ENCODE results near the gene MAP3K4. TPM values are rescaled to one million over a fixed set of nuclear protein-coding genes. Genes with fewer than 3 reads are reported as not detected.
"Not testable (repeated sequence)": the region's sequence is repeated elsewhere in the genome, so short reads cannot be mapped to it uniquely, and the experiment has no call there.

MAP3K4 gene
- total RNA-seq, 1 donor from 2014 or later: 36.5 TPM

GRCh38 chr6:161085246-161085645 is 93.7 kb downstream of the MAP3K4 start:
- DNase-seq (ENCODE audit: low spot score): no peak

DNA sequence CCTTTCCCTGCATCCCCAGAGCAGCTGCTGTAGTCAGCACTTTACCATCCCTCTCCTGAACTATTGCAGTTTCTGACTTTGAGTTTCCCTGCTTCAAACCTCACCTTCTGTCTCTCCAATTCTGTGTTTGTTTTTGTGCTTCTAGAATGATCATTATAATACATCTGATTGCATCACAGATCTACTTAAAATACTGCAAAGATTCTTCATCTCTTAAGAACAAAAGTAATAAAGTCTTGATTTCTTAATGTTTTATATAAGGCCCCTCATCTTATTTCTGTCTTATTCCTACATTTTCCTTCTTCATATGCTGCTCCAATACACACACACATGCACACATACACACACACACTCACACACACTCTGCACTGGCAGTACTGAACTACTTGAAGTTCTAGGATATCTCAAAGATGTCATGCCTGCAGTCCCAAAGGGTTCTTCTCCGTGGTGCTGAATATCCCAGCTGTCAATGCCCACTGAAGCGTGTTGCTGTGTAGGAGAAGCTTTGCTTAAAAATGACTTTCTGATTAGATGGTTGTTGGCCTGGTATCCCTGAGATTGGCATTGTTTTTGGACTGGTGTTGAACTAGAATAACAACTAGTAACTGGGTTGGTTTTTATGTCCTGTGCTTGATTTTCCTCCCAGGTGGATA is 97.2 kb downstream of the MAP3K4 start:
- DNase-seq (ENCODE audit: low spot score): no peak

DNA sequence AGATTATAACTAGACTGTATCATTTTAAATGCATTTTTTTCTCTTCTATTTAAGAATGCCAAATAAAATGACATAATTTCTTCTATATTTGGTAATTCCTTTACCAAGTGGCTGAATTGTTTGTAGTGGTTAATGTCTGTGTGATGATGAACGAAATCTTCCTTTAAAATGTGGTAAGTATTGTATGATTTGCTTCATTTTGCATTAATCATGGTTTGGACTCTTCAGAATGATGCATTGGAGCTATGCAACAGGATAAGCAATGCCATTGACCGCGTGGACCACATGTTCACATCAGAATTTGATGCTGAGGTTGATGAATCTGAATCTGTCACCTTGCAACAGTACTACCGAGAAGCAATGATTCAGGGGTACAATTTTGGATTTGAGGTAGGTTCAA is 99.6 kb downstream of the MAP3K4 start:
- DNase-seq (ENCODE audit: low spot score): no peak

GRCh38 chr6:161091972-161092701 is 100.6 kb downstream of the MAP3K4 start:
- no peak for DNase-seq (ENCODE audit: low spot score)

DNA sequence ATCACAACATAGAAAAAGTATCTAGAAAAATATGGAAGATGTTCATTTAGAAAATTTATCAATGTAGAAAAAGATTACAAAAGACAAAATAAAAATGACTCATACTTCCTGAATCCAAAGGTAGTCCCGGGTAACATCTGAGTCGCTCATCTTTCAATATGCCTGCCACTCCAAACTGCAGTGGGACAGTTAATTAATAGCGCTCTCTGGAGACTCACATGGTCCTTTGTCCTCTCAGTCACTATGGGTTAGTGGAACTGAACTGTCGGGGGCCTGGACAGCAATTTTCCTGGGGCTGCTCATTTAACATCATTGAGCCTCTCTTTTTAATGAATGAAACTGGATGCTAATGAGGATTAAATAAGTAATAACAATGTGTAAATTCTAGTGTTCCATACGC is 103.4 kb downstream of the MAP3K4 start:
- DNase-seq (ENCODE audit: low spot score): no peak

- no peak for DNase-seq (ENCODE audit: low spot score)
Observed at GRCh38 chr6:161095916-161096315, 104.3 kb downstream of the MAP3K4 start.

DNA sequence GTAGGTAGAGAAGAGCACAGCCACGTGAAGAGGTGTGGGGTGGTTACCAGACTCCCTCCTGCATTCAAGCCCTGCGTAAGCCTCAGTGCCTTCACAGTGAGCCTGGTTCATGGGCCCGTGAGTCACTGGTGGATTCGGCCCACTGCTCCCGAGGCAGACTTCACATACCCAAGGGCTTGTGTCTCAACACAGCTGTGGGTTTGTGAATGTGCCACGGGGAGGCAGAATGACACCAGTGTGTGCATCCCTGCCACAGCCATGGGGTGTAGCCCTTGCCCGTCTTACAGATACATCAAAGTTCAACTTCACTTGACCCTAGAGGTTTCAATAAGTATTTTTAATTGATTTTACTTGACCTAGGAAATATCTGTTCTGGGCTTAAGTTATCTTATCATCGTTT is 108.5 kb downstream of the MAP3K4 start:
- DNase-seq (ENCODE audit: low spot score): no peak

- no peak for DNase-seq (ENCODE audit: low spot score)
Observed at GRCh38 chr6:161101517-161101916, 109.9 kb downstream of the MAP3K4 start.

GRCh38 chr6:161103475-161103874 is 111.9 kb downstream of the MAP3K4 start:
- DNase-seq (ENCODE audit: low spot score): no peak

GRCh38 chr6:161104966-161105365 is 113.4 kb downstream of the MAP3K4 start:
- DNase-seq (ENCODE audit: low spot score): no peak

- no peak for DNase-seq (ENCODE audit: low spot score)
Observed at GRCh38 chr6:161105408-161105807, 113.8 kb downstream of the MAP3K4 start.

- DNase-seq (ENCODE audit: low spot score): no peak
Observed at GRCh38 chr6:161107779-161108730, 116.5 kb downstream of the MAP3K4 start.

- no peak for DNase-seq (ENCODE audit: low spot score)
Observed at GRCh38 chr6:161108916-161109315, 117.3 kb downstream of the MAP3K4 start.

DNA sequence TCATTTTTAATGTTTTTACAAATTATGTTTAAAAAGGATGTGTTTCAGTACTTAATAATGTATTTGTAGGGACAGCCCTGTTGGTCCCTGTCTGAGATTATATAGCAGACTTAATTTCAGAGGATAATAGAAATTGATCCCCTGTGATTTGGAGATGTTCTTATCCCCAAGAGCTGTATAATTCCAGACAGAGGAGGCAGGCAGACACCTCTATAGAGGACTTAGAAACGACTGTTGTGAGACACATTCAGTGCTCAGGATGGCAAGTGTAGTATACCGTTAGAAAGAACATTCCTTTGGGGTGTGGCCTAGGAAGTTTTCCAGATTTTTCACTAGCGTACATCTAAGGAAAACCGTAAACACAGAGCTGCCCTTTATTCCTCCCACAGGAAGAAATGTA is 117.8 kb downstream of the MAP3K4 start:
- no peak for DNase-seq (ENCODE audit: low spot score)

DNA sequence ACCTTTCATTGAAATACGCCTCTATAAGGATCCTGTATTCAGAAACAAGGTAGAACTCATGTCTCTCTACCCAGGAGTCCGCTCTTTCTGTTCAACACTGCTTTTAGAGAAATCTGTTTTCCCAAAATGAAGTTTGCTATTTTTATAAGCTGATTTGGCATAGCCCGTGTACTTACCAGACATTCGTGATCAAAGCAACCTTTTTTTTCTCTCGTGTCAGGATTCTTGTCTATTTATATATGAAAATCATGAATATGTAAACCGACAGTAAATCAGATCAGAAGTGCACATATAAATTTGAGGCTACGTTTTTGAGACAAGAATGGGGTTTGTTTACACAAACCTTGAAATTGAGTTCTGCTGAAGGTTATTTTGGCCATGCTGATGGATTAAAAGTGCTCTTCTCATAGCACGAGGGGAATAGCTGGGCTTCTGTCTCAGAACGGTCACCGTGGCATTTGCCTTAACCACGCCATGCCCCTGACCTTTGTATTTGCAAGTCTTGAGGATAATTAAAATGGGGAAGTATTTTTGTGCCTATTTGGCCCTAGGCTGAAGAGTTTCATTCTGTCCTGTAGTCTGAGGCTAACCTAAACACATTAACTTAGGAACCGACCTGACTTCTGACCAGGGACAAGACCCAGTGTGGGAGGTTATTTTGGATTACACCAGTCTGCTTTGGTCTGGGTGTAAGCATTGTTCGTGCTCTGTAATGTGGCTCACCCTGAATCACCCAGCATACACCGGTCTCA is 118.6 kb downstream of the MAP3K4 start:
- DNase-seq (ENCODE audit: low spot score): no peak

DNA sequence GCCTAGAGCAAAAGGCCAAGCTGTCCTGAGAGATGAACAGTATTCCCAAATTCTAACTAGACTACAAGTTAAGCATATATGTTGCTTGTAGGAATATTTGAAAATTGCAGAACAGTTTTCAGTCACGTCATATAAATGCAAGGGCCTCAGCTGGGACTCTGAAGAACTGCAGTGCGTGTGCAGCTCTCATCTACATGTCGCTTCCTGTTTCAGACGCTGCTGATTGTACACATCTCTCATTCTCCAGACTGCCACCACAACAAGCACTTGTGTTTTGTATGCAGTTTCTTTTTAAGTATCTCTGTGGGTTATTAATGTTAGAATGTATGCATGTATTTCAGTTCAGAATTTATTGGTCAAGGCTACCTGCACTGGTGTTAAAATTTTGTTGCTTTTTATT is 119.7 kb downstream of the MAP3K4 start:
- DNase-seq (ENCODE audit: low spot score): no peak

DNA sequence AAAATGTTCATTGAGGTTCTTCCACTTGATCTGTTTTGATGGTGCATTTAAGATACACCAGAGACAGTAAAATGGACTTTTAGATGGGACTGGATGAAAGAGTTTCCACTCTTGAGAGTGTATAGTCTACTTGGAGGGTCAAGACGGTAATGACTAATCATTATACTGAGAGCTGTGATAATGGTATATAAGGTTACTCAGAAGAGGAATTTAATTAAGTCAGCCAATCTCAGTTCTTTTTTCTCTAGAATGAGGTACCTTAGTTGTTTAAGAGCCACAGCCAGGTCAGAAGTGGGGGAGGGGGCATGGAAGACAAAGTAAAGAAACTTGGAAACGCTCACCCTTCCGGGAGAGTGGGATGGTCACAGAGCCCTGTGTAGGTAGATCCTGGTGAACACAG is 123.9 kb downstream of the MAP3K4 start:
- DNase-seq (ENCODE audit: low spot score): no peak

GRCh38 chr6:161116554-161116953 is 125.0 kb downstream of the MAP3K4 start:
- DNase-seq (ENCODE audit: low spot score): no peak

GRCh38 chr6:161117308-161117707 is 125.7 kb downstream of the MAP3K4 start:
- DNase-seq (ENCODE audit: low spot score): no peak

GRCh38 chr6:161117942-161118341 is 126.4 kb downstream of the MAP3K4 start:
- no peak for DNase-seq (ENCODE audit: low spot score)

GRCh38 chr6:161123319-161123718 is 131.8 kb downstream of the MAP3K4 start:
- DNase-seq (ENCODE audit: low spot score): not testable (repeated sequence)

DNA sequence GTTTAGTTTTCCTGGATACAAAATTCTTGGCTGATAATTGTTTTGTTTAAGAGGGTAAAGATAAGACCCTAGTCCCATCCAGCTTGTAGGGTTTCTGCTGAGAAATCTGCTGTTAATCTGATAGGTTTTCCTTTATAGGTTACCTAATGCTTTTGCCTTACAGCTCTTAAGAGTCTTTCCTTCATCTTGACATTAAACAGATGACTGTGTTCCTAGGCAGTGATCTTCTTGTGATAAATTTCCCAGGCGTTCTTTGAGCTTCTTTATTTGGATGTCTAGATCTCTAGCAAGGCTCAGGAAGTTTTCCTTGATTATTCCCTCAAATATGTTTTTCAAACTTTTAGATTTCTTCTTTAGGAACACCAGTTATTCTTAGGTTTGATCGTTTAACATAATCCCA is 134.0 kb downstream of the MAP3K4 start:
- no peak for DNase-seq (ENCODE audit: low spot score)
